Smooth muscle cell (in vitro differentiated cells): Measurements from ENCODE around the gene NTN3. TPM values are rescaled to one million over a fixed set of nuclear protein-coding genes. Genes with fewer than 3 reads are reported as not detected.

Experiments used
- DNase-seq: peaks from one replicate; lab custom pipeline; 2025; ENCODE audit not compliant: unreplicated experiment; lab: John Stamatoyannopoulos, UW
- H2AFZ ChIP-seq: fragments of 200-600 bp; sonication (generic); 2 replicates; pipeline ENCODE4 v1.6.0; 2016; ENCODE audit warnings: antibody characterized with exemption, low read depth, mild to moderate bottlenecking
- H3F3A ChIP-seq: fragments of 200-600 bp; sonication (generic); 2 replicates; pipeline ENCODE4 v1.6.0; 2017; ENCODE audit warnings: antibody characterized with exemption, low read depth
- H3K27ac ChIP-seq: fragments of 200-600 bp; sonication (generic); 2 replicates; pipeline ENCODE4 v1.5.1; 2016; ENCODE audit warnings: low read depth, mild to moderate bottlenecking
- H3K27me3 ChIP-seq: fragments of 200-600 bp; sonication (generic); 2 replicates; pipeline ENCODE4 v1.6.1; 2016; ENCODE audit warnings: low read depth, mild to moderate bottlenecking
- H3K36me3 ChIP-seq: fragments of 200-600 bp; sonication (generic); 2 replicates; pipeline ENCODE4 v1.5.1; 2016; ENCODE audit warnings: low read depth
- H3K4me1 ChIP-seq: fragments of 200-600 bp; sonication (generic); 2 replicates; pipeline ENCODE4 v1.5.1; 2016; ENCODE audit warnings: low read depth
- H3K4me2 ChIP-seq: fragments of 200-600 bp; sonication (generic); 2 replicates; pipeline ENCODE4 v1.6.0; 2016; ENCODE audit warnings: mild to moderate bottlenecking
- H3K4me3 ChIP-seq: fragments of 200-600 bp; sonication (generic); 2 replicates; pipeline ENCODE4 v1.5.1; 2016; ENCODE audit warnings: mild to moderate bottlenecking
- H3K79me2 ChIP-seq: fragments of 200-600 bp; sonication (generic); 2 replicates; pipeline ENCODE4 v1.6.0; 2016; ENCODE audit warnings: low read depth, mild to moderate bottlenecking
- H3K9ac ChIP-seq: fragments of 200-600 bp; sonication (generic); 2 replicates; pipeline ENCODE4 v1.6.0; 2016; ENCODE audit warnings: low read depth
- H3K9me3 ChIP-seq: fragments of 200-600 bp; sonication (generic); replicated peaks from 2 replicates; pipeline ENCODE4 v1.5.1; 2016; ENCODE audit warnings: low read depth
- H4K20me1 ChIP-seq: fragments of 200-600 bp; sonication (generic); 2 replicates; pipeline ENCODE4 v1.6.0; 2016; ENCODE audit warnings: low read depth
- WGBS: methylation state at CpG from one replicate; pipeline ENCODE4 v1.1.7; 2016; ENCODE audit warnings: low lambda C conversion rate; 5-methylcytosine and 5-hydroxymethylcytosine counted together
- polyA plus RNA-seq: library from polyadenylated mRNA; unstranded; fragments of >200 nt; fragmentation: Nextera tagmentation; extraction: Ambion mirVana; gene quantifications from 2 replicates; pipeline ENCODE4 v1.2.1, GENCODE V29; 2016
- total RNA-seq: library from RNA; depleted of rRNA; stranded (reverse); fragments of >200 nt; gene quantifications from 2 replicates; pipeline ENCODE4 v1.2.3, GENCODE V29; 2014
- TF ChIP-seq, protein P1 (sequence below): fragments of 200-600 bp; sonication (generic); IDR thresholded peaks from 2 replicates; pipeline ENCODE4 v1.5.1; 2017; ENCODE audit warnings: borderline replicate concordance, mild to moderate bottlenecking, antibody characterized with exemption; ENCODE audit not compliant: insufficient read depth, poor library complexity, severe bottlenecking

NTN3 gene
- total and polyA plus RNA-seq, 2 experiments from 2014 or later, result 0.23 to 5.2 TPM

GRCh38 chr16:2480948-2481347 lies 9.9 kb downstream of the NTN3 start:
- H3K79me2 ChIP-seq, result peaks cover 8% of the 10 kb centered on the region

DNA sequence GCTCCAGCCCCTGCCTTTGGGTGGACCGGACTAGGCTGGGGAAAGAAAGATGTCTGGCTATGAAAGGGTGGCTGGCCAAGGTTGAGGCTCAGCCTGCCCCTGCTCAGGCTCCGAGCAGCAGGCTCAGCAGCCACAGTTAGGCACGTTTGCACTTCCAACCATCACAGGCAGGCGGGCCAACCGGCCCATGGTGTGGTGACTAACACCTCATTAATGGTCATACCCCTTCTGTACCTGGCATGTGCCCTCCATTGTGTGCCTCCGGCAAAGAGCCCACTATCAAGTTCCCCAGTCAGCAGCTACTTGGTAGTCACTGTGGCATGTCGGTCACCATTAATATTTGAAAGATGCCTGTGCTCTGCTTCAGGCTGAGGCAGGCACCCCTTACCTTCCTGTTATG lies 10.6 kb downstream of the NTN3 start:
- Histone ChIP-seq H3K79me2 (peaks cover 8% of the 10 kb centered on the region), H3K27me3 (no peaks in the 10 kb centered on the region), H3K36me3 (no peaks in the 10 kb centered on the region), H2AFZ (no peak overlapping the region), H4K20me1 (peaks cover 78% of the 10 kb centered on the region), H3K4me1 (no peaks in the 10 kb centered on the region), H3K9ac (no peak overlapping the region), H3K9me3 (no peaks in the 10 kb centered on the region), H3K4me2 (no peak overlapping the region), H3K4me3 (no peak overlapping the region), H3F3A (no peaks in the 10 kb centered on the region), H3K27ac (no peak overlapping the region)
- WGBS, result 89% methylated on average over 7 of the region's 7 CpGs
- DNase-seq, result no peak
- TF ChIP-seq, protein P1, sequence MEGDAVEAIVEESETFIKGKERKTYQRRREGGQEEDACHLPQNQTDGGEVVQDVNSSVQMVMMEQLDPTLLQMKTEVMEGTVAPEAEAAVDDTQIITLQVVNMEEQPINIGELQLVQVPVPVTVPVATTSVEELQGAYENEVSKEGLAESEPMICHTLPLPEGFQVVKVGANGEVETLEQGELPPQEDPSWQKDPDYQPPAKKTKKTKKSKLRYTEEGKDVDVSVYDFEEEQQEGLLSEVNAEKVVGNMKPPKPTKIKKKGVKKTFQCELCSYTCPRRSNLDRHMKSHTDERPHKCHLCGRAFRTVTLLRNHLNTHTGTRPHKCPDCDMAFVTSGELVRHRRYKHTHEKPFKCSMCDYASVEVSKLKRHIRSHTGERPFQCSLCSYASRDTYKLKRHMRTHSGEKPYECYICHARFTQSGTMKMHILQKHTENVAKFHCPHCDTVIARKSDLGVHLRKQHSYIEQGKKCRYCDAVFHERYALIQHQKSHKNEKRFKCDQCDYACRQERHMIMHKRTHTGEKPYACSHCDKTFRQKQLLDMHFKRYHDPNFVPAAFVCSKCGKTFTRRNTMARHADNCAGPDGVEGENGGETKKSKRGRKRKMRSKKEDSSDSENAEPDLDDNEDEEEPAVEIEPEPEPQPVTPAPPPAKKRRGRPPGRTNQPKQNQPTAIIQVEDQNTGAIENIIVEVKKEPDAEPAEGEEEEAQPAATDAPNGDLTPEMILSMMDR, result no peak

More at GRCh38 chr16:2480948-2481347, 9.9 kb downstream of the NTN3 start:
- WGBS, result 94% methylated on average over 12 of the region's 12 CpGs
- TF ChIP-seq, protein P1, result no peak
- Histone ChIP-seq H3K4me1 (no peaks in the 10 kb centered on the region), H3K27me3 (no peaks in the 10 kb centered on the region), H3K9ac (no peak overlapping the region), H3K4me3 (no peak overlapping the region), H3K36me3 (no peaks in the 10 kb centered on the region), H3K9me3 (no peaks in the 10 kb centered on the region), H4K20me1 (peaks cover 77% of the 10 kb centered on the region), H3K4me2 (no peak overlapping the region), H3K27ac (no peak overlapping the region), H3F3A (no peaks in the 10 kb centered on the region), H2AFZ (no peak overlapping the region)
- DNase-seq, result no peak

DNA sequence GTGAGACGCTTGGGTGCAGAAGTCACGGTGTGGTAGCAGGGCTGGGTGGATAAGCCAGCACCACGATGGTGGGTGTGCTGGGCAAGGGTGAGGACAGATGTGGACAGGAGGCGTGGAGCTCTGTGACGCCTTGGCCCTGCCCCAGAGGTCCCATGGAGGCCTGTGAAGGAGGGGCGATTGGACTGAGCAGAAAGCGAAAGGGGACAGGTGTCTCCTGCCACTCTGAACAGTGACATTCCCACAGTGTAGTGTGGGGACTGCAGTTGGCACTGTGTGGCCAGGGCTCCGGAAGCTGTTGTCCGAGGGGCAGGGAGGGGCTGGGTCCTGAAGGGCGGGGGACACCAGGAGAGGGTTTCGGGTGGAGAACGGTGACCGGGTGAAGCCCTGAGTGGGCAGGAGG lies 11.2 kb downstream of the NTN3 start:
- Histone ChIP-seq H3K4me2 (no peak overlapping the region), H3K79me2 (peaks cover 7% of the 10 kb centered on the region), H3K9me3 (no peaks in the 10 kb centered on the region), H3K9ac (no peak overlapping the region), H3K4me3 (no peak overlapping the region), H2AFZ (no peak overlapping the region), H3K27me3 (no peaks in the 10 kb centered on the region), H3K4me1 (no peaks in the 10 kb centered on the region), H3F3A (no peaks in the 10 kb centered on the region), H3K27ac (no peak overlapping the region), H3K36me3 (no peaks in the 10 kb centered on the region), H4K20me1 (peaks cover 83% of the 10 kb centered on the region)
- no peak for DNase-seq
- 95% methylated on average over 13 of the region's 13 CpGs for WGBS
- TF ChIP-seq, protein P1, result no peak
